NT2/D1 (cell line): ENCODE results near the gene PRDM10.

Source experiments
- SUZ12 ChIP-seq: IDR thresholded peaks from 2 replicates; pipeline ENCODE4 v1.6.1; 2011; ENCODE audit not compliant: insufficient read length, insufficient read depth; ENCODE audit errors: extremely low read depth
- YY1 ChIP-seq: IDR thresholded peaks from 2 replicates; pipeline ENCODE4 v1.6.1; 2011; ENCODE audit not compliant: insufficient read length, insufficient read depth

DNA sequence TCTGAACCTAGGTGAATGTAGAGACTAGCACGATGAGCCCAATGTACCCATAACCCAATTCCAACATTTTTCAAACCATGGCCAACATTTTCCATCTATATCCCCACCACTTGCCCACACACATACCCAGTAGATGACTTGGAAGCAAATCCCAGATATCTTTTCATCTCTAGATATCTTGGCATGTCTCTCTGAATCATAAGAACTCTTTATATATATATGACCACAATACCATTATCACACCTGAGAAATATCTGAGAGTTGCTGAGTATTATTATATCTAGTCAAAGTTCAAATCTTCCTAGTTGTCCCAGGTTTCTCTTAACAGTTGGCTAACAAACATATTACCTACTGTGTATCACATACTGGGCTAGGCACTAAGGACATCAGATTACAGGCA lies 69.4 kb downstream of the PRDM10 start:
- no peak for TF ChIP-seq YY1
- no peak for TF ChIP-seq SUZ12
